DND-41 (cell line): Measurements from ENCODE around the gene NEGR1.

Experiments
- CTCF ChIP-seq: IDR thresholded peaks from 2 replicates; pipeline ENCODE4 v1.5.1; 2012; ENCODE audit warnings: borderline replicate concordance, low read length, moderate library complexity, mild to moderate bottlenecking; ENCODE audit not compliant: poor library complexity, severe bottlenecking; ENCODE audit errors: extremely low read depth
- EZH2 ChIP-seq: IDR thresholded peaks from 3 replicates; pipeline ENCODE4 v1.6.1; 2012; ENCODE audit warnings: borderline replicate concordance, low read depth, mild to moderate bottlenecking, moderate library complexity, low read length, inconsistent platforms; ENCODE audit not compliant: severe bottlenecking

- TF ChIP-seq CTCF: no peak
- no peak for TF ChIP-seq EZH2
These were observed 621.9 kb downstream of the NEGR1 start for GRCh38 chr1:71660411-71660810.
